Measurements from ENCODE around the gene PPM1H.
"Not testable (repeated sequence)": the region's sequence is repeated elsewhere in the genome, so short reads cannot be mapped to it uniquely, and the experiment has no call there.

PPM1H gene

DNA sequence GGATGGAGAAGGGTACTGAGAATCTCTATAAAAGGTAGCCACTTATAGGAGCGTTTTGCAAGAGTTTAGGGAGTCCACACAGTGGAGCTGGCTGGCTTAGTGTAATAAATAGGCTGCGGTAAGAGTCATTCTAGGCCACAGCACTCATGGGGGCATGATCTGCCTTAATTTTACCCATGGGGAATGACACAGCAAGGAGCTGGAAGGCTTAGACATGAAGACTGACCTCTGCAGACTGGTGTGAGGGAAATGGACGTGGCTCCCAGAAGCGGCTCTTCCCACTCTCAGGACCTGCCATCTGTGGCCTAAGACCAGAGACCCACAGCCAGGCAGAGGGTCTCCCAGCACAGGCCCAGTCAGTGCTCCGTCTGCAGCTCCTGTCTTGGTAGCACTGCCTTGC lies 173.3 kb downstream of the PPM1H start:
- DNase-seq, result no peak

DNA sequence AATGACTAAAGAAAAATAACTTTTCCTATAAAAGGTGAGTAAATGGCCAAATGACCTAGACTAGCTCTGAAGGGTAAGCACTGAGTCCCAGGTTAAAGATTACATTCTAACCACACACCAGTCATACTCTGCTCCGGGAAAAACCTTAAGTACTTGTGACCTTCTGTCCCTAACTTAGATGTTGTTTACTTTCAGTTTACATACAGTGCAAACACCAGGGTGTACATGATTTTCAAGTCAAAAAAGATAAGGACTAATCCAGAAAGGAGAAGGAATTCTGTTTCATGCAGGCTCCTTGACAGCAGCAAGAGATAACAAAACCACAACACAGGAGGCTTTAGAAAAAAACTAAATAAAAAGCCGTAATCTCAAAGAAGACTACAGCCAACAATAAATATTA lies 174.2 kb downstream of the PPM1H start:
- DNase-seq, result no peak

DNA sequence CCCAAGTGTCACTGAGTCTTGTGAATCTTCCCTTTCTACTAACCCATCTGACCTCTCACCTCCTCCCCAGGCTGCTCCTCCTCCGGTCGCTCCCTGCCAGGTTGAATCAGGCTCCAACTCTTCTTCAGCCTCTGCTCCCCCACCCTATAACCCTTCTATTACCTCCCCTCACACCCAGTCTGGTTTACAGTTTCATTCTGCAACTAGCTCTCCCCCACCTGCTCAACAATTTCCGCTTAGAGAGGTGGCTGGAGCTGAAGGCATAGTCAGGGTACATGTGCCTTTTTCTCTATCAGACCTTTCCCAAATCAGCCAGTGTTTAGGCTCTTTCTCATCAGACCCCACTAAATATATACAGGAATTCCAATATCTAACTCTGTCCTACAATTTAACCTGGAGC lies 174.6 kb downstream of the PPM1H start:
- not testable (repeated sequence) for DNase-seq

DNA sequence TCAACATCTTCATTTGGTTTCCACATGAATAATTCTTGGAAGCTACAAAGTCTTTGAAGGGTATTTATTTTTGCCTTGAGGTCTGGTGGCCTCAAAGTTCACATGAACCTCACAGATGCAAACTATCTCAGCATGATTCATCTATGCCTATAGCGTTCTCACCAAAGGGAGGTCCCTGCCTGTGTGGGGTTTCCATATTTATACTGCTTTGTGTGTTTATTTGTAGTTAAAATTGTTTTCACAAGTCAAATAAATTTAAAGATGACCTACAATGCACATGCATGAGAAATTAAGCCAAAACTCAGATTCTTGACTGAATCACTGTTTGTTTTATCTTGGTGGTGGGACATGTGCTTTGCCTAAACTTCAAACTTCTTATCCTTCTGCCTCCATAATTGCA lies 176.7 kb downstream of the PPM1H start:
- no peak for DNase-seq

DNA sequence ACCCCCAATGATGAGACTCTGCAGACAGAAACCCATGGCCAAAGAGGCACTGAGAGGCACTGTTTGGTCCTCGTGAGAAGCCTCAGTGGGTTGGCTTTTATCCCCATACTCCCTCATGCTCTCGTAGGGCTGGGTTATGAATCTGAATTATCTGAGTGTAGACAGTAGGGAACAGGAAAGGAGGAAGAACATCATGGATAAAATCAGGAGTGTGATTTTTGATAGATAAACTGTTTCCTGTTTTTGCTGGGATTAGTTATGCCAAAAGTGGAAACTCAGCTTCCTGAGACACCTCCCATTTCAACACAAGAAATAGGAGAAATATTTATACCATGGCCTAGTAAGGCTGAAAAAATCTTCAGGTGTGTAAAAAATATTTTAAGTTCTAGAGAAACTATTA lies 177.9 kb downstream of the PPM1H start:
- no peak for DNase-seq

DNA sequence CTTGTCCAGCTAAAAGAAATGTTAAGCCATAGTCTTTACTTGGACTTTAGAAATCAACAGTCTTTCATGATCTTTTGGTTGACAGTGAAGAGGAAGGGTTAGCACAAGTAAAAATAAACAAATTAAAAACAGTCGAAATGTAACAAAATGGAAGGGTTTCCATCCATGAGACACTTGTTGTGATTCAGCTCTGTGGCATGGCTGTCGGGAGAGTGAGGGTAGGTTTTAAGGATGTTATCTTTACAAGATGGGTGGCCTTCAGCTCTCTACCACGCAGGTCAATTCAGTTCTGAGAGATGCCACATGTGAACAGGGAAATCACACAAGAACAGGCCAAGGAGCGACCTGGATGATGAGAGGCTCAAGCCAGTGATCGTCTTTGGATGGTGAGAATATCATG lies 180.2 kb downstream of the PPM1H start:
- no peak for DNase-seq

DNA sequence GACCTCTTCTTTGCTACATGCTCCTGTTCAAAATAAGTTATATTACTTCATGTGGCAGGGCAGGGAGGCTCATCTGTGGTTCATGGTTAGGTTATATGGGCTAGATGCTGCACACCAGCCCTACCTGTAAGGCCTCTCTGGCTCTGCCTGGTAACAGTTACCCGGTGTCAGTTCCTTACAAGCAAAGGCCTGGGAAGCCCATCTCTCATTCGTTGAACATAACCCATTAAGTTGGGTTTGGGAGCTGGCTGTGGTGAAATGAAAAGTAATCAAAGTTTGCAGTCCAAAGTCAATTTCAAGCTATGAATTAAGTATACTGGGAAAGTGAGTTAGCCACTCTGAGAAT lies 183.2 kb downstream of the PPM1H start:
- DNase-seq, result no peak

DNA sequence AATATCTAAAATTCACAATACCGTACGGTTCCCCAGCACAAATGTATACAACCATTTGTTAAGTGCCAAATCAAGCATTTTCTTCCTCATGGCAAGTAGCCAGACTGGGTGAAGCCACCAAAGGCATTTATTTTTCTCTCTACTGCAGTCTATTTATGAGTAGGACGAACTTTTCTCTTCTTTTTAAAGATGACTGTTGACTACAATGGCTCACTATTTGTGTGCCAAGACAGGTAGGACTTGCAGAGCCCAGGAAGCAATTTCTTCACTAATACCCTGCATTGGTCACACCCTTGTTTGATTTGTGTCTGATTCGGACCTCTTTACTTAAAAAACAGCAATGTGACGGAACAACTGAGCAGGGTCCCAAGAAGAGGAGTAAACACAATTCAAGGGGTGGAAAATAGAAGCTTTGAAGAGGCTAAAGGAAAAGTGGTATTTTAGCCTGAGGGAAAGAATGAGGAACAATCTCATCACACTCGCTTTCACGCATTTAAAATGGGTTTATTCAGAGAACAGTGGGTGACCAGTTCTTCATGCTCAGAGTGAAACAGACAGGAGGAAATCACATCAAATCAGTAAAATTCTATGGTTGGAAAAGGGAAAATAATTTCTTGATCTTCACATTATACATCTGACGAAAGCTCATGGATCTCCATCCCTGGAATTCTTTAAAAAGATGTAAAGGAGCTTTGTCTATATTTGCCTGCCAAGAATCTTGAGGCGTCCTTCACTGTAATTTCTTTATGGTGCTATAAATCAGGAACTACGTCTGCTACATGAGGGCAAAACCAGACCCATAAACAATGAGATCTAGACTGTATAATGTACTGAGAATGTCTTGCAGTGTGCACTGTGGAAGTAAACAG lies 183.8 kb downstream of the PPM1H start:
- no peak for DNase-seq

DNA sequence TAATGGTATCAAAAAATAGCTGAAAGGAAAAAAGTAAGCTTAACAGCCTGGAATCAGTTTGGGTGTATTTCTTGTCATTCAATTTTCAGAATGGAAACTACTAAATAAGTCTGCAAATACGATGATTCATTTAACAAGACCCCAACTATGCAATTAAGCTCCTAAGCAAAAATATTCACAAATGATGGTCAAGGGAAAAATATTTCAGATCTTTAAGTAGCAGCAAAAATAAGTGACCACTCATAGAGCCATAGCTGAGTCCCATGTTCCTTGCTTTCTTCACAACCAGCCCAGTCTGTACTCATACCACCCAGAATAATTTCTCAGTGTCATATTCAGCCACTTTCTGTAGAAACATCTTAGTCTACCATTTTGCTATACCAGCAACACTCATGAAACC lies 185.4 kb downstream of the PPM1H start:
- no peak for DNase-seq

DNA sequence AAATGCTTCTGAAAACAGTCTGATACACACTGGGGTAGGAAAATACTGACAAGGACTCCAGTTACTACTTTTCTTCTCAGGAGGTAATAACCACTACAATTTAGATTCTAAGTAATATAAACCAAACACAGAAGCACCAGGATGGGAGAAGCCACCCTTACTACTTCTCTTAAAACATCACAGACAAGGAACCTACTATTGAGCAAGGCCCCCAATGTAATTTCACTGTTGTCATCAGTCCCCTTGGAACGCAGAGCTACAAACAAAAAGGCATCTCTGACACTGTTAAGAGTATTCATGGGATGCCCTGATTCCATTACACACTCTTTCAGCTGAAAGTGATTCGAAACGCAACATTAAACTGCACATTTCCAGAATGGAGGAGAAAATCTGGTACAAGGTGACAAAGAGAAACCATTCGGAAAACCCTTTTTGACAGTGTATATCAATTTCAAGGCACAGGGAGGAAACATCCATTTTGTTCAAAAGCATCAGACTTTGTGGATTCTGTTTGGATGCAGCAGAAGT lies 185.9 kb downstream of the PPM1H start:
- no peak for DNase-seq

DNA sequence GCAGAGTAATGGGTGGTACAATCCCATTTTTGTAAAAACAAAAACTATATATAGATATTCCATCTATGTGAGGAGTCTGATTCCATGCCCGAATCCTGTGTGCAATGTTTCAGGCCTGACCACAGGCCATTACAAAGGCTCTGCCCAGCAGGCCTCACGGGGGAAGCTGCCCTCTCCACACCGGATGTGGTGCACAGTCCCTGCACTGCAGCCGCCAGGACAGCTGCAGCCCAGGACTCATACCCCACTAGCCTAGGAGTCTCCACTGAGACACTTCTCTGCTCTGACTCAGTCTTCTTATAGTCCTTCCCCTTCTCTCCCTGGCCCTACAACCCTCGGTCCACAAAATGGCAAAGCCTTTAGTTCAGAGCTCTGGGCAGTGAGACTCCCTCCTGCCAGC lies 190.4 kb downstream of the PPM1H start:
- DNase-seq, result no peak

DNA sequence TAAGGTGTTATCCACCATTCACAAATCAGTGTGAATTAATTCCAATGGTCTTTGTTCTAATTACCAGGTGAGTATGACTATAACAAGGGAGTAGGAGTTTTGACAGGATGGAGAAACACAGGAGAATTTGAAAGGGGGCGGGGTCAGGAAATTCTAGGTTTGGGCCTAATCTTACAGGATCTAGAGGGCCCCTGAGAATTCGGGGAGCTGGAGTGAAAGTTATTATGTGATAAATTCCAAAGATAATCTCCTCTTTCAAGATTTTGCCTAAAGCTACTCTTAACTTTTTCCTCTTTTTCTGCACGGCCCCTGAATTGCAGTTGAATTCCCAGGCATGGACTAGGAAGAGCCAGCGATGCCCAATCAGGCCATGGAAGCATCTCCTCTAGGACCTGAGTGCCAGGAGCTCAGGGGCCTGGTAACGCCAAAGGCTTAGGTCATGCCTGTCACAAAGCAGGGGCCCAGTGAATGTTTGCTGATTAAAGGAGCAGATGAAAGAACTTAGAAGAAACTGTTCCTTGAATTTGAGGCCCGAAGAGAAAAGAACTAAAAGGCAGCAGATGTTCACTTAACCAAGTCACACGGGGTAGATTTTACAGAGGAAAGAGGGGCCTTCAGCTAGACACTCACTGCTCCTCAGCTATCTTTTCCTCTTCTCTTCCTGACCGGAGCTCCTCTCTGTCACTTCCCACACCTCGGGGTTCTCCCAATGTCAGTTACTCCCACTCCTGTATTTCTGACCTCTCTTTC lies 195.5 kb downstream of the PPM1H start:
- DNase-seq, result no peak

DNA sequence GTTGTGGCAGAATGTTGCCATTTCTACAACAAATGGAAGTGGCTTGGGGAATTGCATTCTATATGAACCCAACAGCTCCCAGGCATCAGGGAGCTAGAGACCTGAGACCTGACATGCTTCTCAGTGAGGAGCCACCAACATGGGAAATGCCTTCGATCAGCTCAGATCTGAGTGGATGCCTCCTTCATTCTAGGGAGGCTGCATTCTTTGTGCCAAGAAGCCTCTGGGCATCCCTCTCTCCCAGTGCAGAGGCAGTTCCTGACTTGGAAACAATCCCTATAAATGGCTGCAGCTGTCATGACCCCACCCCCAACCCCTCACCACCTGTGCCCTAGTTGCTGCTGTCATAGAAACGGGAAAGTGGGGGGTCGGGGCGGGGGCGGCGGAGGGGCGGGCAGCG lies 196.3 kb downstream of the PPM1H start:
- no peak for DNase-seq

DNA sequence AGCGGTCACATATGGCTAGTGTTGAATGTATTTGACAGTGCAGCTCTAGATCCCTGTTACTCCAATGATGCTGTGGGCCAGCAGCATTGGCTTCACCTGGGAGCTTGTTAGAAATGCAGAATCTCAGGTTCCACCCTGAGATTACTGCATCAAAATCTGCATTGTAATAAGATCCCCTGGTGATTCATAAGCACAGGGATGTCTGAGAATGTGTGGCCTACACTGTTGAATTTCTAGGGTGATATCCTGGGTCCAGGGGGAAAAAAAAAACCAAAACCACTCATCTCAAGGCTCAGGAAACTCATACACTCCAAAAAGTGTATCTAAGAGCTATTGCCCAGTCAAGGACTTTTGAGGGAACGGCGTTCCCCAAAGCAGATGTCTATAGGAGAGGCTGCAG lies 196.8 kb downstream of the PPM1H start:
- DNase-seq, result no peak

DNA sequence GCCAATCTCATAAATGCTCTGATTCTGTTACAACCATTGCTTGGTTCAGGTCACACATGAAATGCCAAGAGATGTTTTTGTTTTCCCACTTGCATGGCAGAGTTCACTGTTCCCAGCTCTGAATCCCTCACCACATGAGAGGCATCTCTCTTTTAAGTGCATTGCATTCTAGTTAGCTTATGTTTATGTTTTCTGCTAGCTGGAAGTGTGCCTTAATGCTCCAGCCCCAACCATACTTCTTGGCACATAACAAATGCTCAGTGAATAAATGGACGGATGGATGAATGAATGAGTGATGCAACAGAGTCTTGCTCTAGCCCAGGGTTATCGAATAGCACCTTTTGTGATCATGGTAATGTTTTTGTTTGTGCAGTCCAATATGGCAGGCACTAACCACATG lies 197.3 kb downstream of the PPM1H start:
- no peak for DNase-seq

DNA sequence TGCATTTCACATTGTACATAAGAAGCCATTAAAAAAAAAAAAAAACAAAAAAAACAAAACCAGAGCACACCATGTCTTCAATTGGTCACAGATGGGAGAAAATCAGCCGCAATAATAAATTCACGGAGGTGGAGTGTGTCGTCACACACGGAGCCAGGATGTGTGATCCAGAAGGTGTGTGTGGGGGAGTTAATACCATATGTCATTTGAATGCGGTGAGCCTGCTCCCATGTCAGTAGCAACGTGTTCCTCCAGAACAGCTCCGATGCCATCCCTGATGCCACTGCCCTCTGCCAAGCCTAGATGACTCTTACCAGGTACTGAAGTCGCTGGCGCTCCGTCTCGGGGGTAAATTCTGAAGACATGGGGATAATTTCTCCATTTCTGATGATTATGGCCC lies 197.8 kb downstream of the PPM1H start:
- DNase-seq, result no peak

DNA sequence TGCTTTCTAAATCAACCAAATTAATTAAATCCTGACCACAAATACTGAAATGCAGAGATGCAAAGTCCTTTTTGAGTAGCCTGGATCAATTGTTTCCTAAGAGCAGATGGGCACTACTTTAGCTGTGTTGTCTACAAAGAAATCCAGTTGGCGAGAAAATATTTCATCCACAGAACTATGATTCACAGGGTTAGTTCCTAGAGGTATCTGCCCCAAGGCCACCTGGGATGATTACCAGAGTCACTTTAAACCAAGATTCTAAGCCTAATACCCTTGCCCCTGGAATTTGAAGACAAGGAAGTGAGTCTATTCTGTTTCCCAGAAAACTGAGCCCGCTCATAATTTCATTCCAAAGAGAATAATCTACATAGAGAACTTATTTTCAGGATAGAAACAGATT lies 198.4 kb downstream of the PPM1H start:
- DNase-seq, result no peak

DNA sequence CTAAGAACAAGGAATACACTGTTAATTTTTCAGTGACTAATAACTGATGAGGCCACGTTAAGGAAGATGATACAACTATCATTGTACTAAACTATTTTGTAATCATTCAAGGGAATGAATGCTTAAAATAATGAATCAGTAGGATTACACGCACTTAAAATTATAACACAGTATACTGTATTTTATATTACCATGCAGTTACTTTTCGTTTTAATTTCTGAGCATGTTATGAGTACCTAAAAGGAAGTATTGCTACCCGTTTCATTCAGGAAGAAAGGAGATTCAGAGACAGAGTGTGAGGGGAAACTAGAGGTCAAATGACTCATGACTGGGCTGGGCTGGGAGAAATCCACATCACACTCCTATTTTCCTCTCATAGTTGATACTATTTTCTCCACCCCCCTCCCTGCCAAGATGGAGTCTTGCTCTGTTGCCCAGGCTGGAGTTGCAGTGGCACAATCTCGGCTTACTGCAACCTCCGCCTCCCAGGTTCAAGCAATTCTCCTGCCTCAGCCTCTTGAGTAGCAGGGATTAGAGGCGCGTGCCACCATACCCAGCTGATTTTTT lies 202.0 kb downstream of the PPM1H start:
- no peak for DNase-seq

DNA sequence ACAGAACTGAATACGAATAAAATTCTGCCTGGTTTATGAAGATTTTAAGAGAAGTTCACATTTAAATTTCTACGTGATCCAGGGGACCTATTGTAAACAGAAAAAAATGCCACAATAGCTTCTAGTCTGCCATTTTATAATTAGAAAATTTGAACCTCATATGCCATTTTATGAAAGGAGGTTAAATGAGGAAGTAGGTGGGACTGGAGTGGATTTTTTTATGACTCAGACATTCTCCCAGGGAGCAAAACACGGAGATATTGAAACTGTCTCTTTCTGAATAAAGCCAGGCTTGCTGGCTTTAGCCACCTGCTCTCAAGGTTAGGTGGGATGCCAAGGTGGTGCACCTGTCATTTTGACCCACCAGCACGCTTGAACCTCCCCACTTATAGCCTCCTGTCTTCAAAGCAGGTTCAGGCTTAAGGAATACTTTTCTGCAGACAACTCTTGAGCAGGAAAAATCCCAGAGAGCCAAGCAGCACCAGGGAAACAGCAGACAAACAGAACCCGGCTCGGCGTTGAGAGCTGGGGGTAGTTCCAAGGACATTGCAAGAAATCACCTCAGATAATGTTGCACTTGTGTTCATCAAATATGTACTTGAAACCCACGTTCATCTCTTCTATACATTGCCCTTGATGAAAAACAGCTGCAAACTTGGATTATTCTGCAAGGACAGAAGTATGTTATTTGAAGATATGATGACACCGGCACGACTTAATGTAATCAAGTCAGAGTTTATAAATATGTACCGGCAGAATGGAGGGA lies 203.7 kb downstream of the PPM1H start:
- DNase-seq, result no peak

DNA sequence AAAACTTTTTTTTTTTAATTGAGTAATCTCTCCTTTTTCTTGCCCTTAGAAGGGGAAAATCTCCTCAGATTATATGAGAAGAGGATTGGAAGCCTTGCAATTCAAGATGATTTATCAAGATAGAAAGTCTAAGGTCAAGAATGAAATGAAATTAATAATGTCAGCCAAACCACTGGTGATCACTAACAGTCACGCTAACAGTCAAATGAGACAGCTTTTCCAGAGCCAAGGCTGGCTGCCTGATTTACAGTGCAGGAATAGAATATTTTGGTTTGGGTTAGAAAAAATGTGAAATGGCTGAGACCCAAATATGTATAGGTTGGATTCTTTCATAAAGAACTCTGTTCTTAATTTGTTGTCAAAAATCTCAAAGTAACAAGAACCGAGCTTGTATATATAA lies 204.3 kb downstream of the PPM1H start:
- no peak for DNase-seq

DNA sequence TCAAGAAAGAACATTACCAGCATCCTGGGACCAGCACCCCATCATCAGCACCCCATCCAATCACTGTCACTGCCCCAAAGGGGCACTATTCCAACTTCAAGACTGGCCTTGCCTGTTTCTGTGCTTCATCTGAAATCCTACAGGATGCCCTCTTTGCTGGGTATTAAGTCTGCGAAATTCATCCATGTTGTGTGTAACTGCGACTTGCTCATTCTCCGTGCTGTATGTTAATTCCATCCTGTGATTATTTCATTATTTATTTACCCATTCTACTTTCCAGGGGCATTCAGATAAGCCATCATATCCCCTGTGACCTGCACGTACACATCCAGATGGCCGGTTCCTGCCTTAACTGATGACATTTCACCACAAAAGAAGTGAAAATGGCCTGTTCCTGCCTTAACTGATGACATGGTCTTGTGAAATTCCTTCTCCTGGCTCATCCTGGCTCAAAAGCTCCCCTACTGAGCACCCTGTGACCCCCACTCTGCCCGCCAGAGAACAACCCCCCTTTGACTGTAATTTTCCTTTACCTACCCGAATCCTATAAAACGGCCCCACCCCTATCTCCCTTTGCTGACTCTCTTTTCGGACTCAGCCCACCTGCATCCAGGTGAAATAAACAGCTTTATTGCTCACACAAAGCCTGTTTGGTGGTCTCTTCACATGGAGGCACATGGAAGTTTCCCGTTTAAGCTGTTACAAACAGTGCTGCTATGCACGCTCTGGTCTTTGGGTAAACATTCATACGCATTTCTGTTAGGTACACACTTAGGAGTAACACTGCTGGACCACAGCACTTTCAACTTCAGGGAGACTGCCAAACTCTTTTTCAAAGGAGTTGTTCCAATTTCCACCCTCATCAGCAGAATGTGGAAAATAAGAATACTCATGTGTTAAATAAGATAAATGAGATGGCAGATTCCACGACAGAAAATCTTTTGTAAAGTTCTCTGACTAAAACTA lies 205.1 kb downstream of the PPM1H start:
- not testable (repeated sequence) for DNase-seq

DNA sequence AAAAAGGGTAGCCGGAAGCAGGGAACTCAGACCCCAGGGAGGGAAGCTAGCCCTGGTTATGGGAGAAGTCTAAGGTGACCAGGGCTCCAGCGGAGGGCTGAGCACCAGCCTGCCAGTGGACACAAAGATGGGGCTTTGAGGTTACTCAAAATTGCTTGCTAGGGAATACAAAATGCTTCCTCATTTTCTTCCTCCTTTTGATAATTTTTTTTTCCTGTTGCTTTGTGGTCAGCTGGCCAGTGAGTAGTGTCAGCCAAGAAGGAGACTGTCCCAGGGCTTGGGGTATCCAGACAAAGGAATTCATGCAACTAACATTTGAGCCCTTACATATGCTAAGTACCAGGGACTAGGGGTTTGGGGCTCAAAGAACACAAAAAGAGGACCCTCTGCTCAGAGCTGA lies 206.2 kb downstream of the PPM1H start:
- no peak for DNase-seq
